ENCODE results near the gene SLC24A3.

Gene SLC24A3

DNA sequence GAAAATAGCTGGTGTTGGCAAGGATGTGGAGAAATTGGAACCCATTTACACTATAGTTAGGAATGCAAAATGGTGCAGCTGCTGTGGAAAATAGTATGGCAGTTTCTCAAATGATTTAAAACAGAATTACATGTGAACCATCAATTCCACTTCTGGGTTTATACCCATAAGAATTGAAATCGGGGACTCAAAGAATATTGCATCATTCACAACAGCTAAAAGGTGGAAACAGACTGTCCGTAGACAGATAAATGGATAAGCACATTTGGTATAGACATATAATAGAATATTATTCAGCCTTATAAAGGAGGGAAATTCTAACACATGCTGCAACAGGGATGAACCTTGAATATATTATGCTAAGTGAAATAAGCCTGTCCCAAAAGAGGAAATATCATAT, 355.7 kb downstream of the SLC24A3 start:
- in situ Hi-C loops (cut with MboI; ENCODE audit: low sequenced_read_pairs) = no loop called here

DNA sequence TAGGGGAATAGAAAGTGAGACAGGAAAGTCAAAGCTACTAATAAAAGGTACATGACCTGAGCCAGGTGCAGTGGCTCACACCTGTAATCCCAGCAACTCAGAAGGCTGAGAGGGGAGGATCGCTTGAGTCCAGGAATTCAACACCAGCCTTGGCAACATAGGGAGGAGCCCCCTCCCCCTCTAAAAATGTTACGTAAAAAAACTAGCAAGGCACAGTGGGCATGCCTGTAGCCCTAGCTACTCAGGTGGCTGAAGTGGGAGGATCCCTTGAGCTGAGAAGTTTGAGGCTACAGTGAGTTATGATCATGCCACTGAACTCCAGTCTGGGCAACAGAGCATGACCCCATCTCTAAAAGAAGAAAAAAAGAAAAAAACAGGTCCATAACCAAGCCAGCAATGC, 359.6 kb downstream of the SLC24A3 start:
- in situ Hi-C loops (cut with MboI; ENCODE audit: low sequenced_read_pairs) = no loop called here

DNA sequence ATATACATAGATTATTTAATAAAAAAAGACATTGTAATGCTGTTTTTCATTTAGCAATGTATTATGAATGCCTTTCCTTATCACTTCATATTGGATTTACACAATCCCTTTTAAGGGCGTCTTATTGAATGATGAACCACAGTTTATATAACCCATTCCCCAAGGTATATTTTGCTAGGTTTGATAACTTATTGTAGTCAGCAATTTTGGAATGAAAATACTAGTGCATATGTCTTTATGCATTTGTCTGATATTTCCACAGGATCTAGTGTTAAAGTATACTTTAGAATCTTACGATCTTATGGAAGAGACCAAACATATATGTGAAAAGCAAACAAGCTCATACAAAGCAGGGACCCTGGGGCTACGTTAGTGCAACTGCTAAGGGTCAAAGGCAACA, 365.2 kb downstream of the SLC24A3 start:
- in situ Hi-C loops (cut with MboI; ENCODE audit: low sequenced_read_pairs) = no loop called here

DNA sequence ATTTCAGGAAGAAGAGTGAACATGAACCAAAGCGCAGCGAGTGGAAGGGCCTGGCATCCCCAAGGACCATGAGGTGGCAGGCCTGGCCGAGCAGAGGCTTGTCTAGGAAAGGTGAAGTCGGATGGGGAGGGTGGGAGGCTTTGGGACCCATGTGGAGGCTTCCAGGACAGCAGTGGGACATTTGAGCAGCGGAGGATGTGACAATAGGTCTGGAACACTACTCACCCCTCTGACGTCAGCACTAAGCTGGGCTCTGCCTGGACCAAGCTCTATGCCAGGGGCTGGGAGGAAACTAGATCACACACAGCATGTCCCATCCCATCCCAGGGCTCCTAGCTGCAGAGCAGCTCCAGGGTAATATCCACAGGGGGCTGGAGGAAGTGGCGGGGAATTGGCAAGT, 370.3 kb downstream of the SLC24A3 start:
- in situ Hi-C loops (cut with MboI; ENCODE audit: low sequenced_read_pairs) = no loop called here

DNA sequence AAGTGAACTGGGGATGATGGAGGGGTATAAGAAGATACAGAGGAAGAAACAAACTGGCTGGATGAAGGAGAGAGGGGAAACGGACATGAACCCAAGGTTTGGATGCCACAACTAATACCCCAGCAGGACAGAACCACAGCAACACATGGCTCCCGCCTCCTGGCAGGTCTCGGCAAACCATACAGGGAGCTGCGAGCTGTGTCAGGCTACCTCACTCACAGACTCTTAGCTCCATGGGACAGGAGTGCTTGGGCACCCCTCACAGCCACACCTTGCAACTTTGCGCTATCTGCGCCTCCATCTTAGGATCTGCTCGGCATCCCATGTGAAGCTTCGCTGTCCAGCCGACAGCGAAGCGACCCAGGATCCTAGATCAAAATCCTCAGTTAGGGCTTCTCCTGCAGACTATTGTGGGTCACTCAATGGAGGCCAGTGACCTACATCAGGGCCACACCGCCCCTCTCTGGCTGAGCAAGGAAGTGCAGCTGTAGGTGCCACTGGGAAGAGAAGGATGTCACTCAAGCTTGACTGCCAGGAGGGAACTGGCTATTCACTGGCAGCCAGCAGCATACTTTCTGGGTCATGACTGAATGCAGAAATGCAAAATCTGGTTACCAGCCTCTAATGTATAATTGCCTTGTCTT, 371.2 kb downstream of the SLC24A3 start:
- in situ Hi-C loops (cut with MboI; ENCODE audit: low sequenced_read_pairs) = no loop called here

DNA sequence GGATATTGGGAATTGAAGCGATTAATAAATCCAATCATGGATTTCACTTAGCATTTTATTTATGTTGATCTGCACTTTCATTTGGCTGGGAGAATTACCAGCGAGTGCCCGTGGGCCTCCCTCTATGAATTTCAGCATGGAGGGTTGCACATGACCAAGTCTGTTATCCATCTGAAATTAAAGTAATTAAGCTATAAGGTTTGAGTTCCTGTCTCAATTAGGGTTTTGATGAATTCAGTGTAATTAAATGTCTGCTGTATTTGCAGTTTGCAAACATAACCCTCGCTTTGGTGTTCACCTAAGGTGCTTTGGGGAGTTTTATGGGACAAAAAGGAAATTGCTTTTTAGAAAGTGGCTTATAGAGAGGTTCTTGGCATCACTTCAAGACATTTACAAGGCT, 375.8 kb downstream of the SLC24A3 start:
- in situ Hi-C loops (cut with MboI; ENCODE audit: low sequenced_read_pairs) = no loop called here

DNA sequence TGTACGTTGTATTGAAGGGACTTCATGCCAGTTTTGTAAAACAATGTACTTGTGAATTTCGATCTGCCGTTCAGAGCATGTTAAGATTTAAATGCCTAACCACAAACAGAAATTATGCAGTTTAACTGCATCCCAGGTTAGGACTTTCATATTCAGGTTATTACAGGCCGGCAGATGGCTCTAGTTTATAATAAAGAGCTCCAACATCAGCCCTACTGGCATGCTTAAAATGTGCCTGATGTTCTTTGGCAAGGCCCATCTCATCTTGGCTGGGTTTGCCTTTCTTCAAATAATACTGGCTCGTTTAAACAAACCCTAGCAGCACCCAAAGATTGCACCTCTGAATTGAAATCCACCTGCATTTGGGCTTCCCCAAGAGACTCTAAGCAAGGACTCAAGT, 376.3 kb downstream of the SLC24A3 start:
- in situ Hi-C loops (cut with MboI; ENCODE audit: low sequenced_read_pairs) = no loop called here

DNA sequence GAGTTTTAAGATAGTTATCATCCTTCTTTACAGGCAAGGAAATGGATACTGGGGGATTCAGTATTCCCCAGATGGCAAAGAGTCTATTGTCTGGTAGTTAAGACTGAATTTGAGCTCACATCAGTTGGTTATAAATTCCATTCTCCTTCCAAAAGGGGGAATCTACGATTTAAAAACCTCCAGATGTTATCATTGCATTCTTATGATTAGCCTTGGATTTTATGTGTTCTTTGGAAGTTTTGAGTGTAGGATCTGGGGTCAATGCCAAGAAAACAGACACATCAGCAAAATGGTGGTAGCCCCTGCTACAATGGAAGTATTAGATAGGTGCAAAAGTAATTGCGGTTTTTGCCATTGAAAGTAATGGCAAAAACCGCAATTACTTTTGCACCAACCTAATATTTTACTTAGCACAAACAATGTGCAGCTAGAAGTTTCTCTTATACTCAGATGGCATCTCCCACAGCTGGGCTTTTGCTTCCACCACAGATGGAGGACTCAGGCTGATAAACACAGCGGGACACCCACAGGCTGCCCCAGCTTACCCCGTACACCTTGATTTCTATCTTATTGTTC, 377.4 kb downstream of the SLC24A3 start:
- in situ Hi-C loops (cut with MboI; ENCODE audit: low sequenced_read_pairs) = no loop called here

DNA sequence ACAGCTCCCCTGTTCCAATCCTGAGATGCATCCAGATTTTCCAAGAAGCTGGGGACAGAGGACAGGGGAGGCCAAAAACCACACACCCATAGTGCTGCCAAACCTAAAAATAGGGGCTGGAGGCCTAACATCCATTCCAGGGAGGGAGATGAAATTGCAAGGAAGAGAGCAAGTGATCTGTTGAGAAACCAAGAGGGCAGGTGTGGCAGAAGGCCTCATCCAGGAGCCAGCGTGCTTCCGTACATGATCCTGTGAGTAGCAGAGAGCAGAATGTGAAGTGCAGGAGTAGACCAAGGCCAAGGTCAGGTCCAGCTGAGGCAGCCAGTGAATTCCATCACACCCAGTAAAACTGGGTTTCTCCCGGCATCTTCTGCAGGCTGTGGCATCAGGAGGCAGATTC, 377.9 kb downstream of the SLC24A3 start:
- in situ Hi-C loops (cut with MboI; ENCODE audit: low sequenced_read_pairs) = no loop called here

DNA sequence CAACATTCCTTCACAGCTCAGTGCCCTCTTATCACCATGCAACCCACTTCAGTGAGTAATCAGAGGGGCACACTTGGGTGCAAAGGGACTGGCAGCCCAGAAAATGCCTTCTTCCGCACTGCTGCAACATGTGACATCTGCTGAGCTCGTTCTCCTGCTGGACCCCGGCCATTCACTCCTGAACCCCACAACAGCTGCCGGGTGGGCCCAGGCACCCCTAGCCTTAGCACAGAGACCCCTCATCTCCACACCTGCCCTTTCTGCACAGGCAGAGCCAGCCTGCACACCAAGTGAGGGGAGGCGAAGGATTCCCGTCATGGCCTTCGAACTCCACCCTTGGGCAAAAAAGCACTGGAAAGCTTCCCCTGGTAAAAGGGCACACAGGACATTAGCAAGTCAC, 381.3 kb downstream of the SLC24A3 start:
- in situ Hi-C loops (cut with MboI; ENCODE audit: low sequenced_read_pairs) = no loop called here

DNA sequence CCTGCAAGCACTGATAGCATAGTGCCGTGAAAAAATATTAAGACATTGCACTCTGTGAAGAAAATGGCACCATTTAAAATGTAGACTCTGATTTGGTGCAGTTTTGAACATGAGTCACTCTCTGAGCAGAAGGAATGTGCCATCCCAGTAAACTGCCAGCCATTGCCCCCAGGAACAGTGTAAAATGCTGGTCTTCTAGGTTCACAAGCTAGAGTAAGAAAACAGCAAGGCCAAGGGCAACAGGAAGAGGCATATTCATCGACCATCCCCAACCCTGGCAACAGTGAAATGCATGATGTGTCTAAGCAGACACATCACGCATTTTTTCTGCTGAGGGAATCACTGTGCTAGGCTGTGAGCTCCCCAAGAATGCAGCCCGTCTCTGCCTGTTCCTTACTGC, 382.5 kb downstream of the SLC24A3 start:
- in situ Hi-C loops (cut with MboI; ENCODE audit: low sequenced_read_pairs) = no loop called here

DNA sequence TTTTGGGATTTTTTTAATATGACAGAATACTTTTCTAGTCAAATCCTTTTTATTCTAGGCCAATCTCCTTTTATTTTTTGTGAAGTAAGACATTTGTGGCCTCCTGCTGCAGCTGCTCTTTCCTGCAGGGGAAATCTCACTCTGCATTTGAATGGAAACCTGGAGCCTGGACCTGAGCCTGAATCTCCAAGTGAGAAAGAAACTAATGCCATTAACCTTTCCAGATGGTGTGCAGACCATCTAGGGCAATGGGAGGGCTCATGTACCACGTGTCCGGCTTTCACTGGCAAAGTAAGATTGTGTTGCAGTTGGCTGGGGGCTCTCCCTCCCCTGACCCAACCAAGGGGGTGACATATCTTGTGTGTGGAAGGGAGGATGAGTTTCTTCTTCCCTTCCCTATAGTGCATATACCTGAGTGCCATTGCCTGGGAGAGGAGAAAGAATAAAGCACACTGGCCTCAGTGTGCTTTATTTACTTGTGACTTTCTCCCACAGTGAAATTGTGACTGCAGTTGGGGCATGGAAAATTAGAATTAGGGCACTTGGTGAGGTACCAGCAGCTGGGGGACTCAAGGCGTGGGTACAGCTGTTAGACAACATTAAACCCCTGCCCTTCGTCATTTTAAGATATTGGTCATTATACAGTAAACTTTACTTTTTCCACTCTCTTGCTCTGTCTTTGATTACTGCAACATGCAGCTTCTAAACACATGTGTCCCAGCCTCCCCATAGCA, 385.8 kb downstream of the SLC24A3 start:
- in situ Hi-C loops (cut with MboI; ENCODE audit: low sequenced_read_pairs) = no loop called here

DNA sequence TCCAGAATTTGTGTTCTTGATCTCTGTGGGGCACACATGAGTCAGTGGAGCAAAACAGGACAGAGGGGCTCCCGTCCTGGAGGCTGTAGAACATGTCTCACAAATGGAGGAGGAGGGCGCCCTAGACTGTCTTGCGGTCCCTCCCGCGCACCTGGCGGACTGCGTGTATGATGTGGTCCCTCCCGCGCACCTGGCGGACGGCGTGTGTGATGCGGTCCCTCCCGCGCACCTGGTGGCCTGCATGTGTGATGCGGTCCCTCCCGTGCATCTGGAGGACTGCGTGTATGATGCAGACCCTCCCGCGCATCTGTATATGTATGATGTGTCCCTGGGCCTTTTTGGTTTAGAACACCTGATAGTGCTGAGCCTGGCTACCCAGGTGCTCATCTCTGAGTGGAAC, 386.8 kb downstream of the SLC24A3 start:
- in situ Hi-C loops (cut with MboI; ENCODE audit: low sequenced_read_pairs) = no loop called here

DNA sequence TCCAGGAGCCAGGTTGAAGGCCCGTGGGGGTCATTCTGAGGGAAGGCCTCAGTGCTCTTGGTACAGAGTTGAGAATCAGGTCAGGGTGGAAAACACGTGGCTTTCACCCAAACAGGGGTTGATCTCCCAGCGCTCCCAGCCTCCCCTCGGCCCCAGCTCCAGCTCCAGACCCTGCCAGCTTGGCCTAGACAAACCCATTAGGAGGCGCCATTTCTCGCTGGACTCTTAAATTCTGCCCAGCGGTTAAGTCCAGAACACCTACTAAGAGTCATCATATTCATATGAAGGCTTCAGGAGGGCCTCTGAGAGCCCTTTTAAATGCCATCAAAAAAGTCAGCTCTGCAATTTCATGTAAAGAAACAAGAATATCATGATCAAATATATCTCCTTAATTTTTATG, 387.6 kb downstream of the SLC24A3 start:
- in situ Hi-C loops (cut with MboI; ENCODE audit: low sequenced_read_pairs) = no loop called here

DNA sequence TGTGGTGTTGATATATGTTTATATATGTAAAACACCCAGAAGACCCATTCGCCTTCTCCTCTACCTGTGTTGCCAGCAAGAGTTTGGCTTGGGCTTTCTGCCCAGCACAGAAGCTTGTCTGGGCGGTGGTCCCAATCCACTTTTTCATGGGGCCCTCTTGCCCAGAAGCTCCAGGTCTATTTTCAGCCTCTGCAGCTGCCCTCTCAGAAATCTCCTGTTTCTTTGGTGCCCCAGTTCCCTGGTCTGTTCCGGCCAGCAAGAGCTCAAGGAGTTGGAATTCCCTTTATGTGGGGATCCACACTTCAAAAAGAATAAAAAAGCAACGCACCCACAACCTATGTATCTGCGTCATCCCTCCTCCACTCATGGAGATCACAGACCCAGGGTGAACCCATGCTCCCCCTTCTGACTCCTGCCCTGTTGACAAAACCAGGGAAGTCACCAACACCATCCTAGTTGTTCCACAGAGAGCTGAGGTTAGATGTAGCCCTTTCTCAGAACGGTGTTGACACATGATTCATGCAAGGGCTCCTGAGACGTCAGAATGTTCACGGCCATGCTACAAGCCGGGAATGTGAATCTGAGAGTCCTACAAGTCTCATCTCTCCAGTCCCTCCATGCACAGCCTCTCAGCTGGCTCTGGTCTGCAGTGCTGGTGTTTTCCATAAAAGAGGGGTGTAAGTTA, 388.8 kb downstream of the SLC24A3 start:
- in situ Hi-C loops (cut with MboI; ENCODE audit: low sequenced_read_pairs) = no loop called here

DNA sequence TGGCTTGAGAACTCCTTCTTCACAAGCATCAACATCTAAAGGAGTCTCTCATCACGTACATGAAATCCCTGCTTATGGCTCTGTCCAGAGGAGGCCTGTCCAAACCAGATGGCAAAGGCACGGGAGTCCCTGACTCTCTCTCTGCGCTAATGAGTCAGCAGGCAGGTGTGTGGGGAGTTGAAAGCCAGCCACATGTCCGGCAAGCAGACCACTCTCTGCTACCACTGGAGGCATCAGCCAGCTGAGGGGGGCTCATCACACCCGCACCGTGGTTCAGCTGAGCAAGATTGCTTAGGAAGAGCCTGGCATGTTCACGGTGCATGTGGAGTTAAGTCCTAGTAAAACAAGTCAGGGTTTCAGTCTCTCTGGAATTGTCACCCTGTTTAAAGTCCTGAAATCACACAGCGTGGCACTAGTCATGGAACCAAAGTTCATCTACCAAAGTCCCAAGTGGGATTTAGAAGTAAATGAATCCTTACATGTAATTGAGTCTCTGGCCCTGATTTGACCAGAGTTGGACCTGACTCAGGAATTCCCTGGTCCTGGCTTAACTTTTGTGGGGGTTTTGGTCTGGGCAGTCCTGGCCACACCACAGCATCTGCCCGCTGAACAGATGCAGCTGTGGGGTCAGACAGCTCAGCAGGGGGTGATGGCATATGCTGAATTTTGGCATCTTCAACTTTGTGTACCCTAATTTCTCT, 390.4 kb downstream of the SLC24A3 start:
- in situ Hi-C loops (cut with MboI; ENCODE audit: low sequenced_read_pairs) = no loop called here

DNA sequence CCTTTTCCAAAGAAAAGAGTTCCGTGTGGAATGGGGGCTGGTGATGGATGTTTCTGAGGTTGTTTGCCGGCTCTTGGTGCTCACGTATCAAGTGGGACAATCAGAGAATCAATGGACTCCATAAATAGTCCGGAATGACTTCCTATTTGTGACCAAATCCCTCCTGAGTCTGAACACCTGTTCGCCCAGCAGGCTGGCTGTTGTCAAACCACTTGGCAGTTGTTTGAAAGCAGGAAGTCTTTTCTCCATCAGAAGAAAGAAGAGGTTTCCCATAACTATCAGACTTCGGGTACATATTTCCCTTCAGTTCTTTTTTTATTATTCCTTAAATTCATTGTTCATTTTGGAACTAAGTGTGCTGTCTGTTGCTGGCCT, 390.9 kb downstream of the SLC24A3 start:
- in situ Hi-C loops (cut with MboI; ENCODE audit: low sequenced_read_pairs) = no loop called here

DNA sequence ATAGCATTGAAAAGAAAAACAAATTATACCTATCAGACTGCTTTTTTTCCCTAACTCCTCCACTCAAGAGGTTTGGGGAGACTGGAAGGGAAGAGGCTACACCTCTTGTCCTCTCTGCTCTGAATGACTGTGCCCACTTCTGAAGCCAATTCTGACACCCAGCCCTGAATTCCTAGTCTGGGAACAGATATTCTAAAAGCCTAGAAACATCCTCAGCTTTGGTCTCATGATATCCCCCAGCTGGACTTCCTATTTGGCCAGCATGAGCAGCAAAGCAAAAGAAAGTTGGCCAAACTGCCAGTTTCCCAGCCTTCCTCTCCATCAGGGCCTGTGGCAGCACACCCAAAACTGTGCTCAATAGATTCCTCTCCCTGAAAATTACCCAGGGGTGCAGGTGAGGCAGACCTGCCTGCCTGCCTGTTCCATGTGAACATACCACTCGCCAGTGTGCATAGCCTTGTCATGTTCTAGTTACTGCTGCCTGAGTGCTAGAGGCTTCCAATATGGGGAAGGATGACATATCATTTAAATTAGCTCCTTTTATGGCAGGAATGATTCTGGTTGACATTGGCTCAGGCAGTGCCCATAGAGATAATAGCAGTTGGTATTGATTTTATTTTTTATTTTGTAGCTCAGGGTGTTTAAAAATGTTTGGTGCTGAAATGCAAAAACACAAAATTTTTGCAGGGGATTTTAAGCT, 393.5 kb downstream of the SLC24A3 start:
- in situ Hi-C loops (cut with MboI; ENCODE audit: low sequenced_read_pairs) = no loop called here

DNA sequence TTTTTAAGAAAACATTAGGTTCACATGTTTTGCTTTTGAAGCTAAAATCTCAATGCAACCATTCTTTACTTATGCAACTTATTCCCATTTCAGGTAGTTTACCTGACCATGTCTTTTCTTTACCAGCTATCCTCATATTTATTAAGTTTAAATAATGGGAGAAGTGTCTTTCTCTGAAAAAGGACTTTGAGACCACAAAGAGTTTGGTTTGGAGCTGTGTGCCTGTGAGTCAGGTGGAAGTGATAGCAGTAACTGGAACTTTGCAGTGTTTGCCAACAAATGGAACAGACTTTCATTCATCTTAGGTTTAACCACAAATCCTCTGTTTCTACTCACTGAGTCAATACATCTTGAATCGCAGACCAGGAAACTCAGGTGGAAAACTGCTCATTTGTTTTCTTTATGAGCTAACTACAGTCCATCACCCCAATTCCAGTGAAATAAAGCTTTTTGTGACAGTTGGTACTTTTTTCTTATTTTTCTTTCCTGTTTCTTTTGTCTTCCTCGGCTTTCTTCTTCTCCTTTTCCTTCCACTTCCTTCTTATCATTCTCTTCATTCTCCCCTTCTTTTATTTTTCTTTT, 397.3 kb downstream of the SLC24A3 start:
- in situ Hi-C loops (cut with MboI; ENCODE audit: low sequenced_read_pairs) = no loop called here

DNA sequence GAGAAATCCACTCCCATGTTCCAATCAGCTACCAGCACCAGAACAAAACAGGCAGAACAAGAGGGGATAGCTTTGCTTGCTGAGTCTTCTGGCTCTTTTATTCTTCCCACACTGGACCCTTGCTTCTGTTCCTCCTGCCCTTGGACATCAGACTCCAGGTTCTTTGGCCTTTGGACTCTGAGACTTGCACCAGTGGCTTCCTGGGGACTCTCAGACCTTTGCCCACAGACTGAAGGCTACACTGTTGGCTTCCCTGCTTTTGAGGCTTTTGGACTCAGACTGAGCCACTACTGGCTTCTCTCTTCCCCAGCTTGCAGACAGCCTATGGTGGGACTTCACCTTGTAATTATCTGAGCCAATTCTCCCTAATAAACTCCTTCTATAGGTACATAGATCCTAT, 403.2 kb downstream of the SLC24A3 start:
- in situ Hi-C loops (cut with MboI; ENCODE audit: low sequenced_read_pairs) = no loop called here
